AG09309 (cell line): ENCODE measurements around the gene TMEM108.

Experiments used
- DNase-seq: peaks from one replicate; pipeline ENCODE4 v3.0.0-alpha.2; 2010; ENCODE audit warnings: low read depth
- H3K4me3 ChIP-seq: 2 replicates; pipeline ENCODE4 v1.5.1; 2011; ENCODE audit warnings: mild to moderate bottlenecking, low read depth, low read length, moderate library complexity; ENCODE audit not compliant: control insufficient read depth
- CTCF ChIP-seq: IDR thresholded peaks from 2 replicates; pipeline ENCODE4 v1.5.1; 2011; ENCODE audit warnings: mild to moderate bottlenecking, low read depth, low read length, inconsistent platforms; ENCODE audit not compliant: insufficient read depth, control insufficient read depth; ENCODE audit errors: missing control alignments

TMEM108 gene

GRCh38 chr3:133038731-133039375 is 662 bp downstream of the TMEM108 start:
- no peak for DNase-seq
- TF ChIP-seq CTCF: no peak
- H3K4me3 ChIP-seq: peak overlapping the region; percentile 54

- no peak overlapping the region for H3K4me3 ChIP-seq
- DNase-seq: peak; percentile 18
- peak; percentile 87 for TF ChIP-seq CTCF
Observed at GRCh38 chr3:133040696-133041523, 2.7 kb downstream of the TMEM108 start.

GRCh38 chr3:133041524-133041829 is 3.3 kb downstream of the TMEM108 start:
- DNase-seq: no peak
- no peak overlapping the region for H3K4me3 ChIP-seq
- no peak for TF ChIP-seq CTCF

- DNase-seq: no peak
- TF ChIP-seq CTCF: no peak
- no peak overlapping the region for H3K4me3 ChIP-seq
Observed at GRCh38 chr3:133042778-133043177, 4.6 kb downstream of the TMEM108 start.

- TF ChIP-seq CTCF: no peak
- DNase-seq: no peak
- no peak overlapping the region for H3K4me3 ChIP-seq
Observed at GRCh38 chr3:133047980-133048379, 9.8 kb downstream of the TMEM108 start.

GRCh38 chr3:133049491-133049890 is 11.3 kb downstream of the TMEM108 start:
- no peak overlapping the region for H3K4me3 ChIP-seq
- DNase-seq: no peak
- TF ChIP-seq CTCF: no peak
